DMS79 (cell line): ENCODE measurements around the gene COL20A1.

Experiments used
- DNase-seq: peaks from one replicate; lab custom pipeline; 2025; lab: John Stamatoyannopoulos, UW

The COL20A1 gene

DNA sequence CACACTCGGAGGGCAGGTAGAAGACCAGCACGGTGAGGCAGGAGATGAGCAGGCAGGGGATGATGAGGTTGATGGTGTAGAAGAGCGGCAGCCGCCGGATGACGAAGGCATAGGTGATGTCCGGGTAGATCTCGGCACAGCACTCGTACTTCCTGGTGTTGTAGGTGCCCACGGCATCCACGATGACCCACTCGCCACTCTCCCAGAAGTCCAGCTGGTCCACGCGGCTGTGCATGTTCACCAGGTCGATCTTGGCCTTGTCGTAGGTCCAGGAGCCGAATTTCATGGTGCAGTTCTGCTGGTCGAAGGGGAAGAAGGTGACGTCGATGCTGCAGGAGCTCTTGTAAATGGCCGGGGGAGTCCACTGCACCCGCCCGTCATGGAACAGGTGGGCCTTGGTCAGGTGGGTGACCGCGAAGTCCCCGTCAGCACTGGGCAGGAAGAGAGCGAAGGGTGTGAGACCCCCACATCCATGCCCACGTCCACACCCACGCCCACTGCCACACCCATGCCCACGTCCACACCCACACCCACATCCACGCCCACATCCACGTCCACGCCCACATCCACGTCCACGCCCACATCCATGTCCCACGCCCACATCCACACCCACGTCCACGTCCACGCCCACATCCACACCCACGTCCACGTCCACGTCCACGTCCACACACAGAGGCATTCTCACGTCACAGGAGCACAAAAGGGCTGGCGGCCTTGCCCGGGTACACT is 57.8 kb downstream of the COL20A1 start:
- DNase-seq = no peak

DNA sequence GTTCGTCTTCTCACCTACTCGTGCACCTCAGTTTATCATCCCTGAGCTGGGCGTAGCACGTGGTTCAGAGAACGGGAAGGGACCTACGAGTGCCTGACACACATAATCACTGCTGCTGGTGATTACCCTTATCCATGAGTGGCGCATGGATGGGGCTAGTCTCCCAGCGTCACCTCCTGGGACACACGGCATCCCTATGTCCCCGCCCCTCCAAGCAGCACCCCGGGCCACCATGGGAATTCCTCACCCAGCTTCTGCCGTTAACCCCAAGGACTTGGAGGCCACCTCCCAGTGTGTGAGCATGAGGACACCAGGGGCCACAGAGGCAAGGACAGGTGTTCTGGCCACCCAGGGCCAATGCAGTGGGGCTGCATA is 58.3 kb downstream of the COL20A1 start:
- no peak for DNase-seq

DNA sequence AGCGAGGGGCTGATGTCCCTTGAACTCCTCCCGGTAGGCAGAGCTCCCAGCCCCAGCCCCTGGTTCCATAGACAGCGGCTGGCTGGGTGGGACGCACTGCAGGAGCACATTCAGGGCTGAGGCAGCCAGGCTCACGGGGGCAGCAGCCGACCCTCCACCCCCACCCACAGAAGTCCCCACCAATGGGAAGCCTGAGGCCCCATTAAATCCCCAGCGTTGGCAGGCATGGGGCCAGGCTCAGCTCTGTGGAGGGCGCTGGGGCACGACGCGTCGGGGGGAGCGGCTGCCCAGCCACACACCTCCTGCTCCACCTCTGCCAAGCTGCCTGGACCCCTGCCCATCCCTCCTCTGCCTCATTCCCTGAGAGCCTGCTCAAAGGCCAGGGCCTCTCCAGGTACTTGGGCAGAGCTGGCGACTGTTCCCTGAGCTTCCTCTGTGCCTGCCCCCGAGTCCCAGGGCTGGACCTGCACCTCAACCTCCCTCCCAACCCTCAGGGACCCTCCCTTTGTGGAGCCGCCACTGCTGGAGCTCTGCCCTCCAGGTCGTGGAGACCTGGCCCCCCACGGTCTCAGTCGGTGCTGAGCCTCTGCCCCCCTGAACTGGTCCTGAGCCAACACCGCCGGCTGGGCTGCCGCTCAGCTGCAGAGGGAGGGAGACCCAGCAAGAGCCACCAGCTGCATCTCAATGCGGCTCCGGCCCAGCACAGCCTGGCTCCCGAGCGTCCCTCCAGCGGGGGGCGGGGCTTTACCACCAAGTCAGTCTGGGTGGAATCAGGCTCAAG is 59.0 kb downstream of the COL20A1 start:
- DNase-seq = peak; percentile 79

DNA sequence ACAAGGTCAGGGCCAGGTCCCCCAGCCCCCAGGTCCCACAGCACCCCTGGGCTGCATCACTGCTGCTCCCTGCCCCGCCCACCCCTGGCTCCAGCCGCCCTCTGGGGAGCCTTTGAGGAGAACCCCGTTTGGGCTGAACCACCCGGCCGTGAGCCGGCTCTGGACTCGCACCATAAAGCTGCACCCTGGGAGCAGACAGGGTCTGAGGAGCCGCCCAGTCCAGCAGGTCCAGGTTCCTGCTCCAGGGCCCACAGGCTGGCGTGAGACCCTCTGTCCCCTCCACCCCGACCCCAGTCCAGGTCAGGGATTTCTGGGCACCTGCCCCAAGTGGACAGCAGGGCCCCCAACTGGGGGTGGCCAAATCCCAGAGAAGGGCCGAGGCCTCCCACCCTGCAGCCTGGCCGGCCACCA is 59.8 kb downstream of the COL20A1 start:
- DNase-seq = no peak

DNA sequence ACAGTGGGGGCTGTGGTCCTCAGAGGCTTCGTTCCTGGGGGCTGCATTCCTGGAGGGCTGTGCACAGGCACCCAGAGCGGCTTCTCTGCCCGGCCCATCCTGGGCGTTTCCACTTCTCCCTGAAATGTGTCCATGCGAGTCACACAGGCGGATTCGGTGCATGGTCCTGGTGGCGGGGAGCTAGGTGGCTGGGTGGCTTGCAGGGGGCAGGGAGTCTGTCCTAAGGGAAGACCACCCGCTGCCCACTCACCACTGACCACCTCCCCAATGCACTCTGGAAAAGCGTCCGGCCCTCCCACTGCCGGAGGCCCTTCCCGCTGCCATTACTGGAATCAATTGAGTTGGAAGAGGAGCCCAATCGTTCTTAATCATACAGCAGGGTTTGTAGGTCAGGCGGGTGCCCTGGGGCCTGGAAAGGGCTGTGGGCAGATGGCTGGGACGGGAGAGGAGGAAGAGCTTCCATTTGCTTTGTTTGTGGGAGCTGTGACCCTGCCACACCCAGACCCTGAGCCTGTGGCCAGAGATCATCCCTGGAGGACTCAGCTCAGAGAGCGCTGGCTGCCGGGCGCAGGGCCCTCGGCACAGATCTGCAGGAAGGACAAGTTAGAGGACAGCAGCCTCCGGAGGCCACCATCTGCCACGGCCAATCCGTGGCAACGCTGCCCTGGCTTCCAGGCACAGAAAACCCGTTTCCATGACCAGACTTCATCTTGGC is 61.8 kb downstream of the COL20A1 start:
- DNase-seq = no peak

GRCh38 chr20:63355781-63356295 is 62.9 kb downstream of the COL20A1 start:
- DNase-seq = no peak

- no peak for DNase-seq
Observed at GRCh38 chr20:63356511-63356910, 63.5 kb downstream of the COL20A1 start.

DNA sequence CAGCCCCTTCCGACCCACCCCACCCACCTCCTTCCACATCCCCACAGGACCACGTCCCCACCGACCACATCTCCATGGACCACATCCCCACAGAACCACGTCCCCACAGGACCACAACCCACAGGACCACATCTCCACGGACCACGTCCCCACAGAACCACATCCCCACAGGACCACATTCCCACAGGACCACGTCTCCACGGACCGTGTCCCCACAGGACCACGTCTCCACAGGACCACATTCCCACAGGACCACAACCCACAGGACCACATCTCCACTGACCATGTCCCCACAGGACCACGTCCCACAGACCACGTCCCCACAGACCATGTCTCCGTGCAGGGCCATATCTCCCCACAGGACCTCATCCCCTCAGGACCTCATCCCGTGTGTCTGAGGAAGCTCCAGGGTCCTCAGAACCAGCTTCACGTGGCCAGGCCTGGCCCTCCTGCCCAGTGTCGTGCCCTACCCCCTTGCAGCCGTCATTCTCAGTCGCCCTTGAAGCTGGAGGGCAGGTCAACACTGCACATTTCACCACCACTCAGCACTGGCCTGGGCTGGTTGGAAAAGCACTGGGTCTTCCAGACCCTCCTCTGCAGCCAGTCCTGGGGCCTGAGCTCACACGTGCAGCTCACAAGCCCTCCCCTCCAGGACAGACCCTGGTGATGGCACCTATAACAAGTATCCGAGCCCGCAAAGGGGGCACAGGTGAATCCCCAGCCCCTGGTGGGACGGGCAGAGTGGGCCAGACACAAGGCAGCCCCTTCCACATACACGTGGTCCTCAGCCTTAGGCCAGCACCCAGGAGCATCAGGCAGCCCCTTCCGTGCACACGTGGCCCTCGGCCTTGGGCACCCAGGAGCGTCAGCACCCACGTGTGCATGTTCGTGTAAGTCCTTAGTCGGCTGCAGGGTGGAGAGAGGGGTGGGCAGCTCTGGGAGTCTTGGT is 64.2 kb downstream of the COL20A1 start:
- DNase-seq = no peak

DNA sequence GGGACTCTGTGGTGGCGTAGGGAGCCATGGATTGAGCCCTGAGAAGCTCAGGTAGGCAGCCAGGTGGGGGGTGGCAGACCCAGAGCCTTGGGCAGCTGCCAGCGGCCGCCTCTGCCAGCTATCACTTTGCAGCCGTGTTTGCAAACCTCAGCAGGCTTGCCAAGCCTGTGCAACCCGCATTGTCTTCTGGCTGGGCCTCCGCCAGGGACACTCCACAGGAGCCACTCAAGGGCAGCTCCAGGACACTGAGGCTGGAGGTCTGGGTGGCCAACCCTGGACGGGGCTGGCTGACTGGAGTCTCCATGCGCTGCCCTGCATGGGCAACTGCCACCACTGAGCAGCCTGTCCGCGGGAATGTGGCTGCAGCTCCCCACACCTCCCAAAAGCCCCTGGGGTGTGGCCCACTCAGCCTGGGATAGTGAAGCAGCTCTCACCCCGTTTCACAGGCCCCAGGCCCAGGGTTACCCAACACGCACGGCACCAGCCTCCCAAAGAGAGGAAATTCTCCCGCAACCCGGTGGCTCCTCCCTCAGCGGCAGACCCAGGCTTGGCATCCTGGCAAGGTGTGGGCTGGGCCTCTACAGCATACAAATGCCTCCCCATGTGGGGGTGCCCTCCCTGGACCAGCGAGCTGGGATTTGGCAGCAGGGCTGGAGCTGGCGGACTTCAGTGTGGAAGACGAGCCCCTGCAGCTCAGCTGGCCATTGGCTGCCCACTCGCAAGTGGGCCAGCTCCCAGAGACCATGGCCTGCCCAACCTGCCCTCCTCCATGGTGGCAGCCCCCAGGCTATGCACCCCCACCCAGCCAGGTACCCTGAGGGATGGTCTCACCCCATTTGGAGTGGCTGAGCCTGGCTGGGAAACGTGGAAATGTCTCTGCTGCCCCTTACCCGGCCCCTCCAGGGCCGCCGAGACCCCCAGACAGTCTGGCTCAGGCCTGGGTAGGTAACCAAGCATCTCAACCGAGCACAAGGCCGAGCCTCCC is 65.2 kb downstream of the COL20A1 start:
- DNase-seq = peak; percentile 90

GRCh38 chr20:63359164-63359934 is 66.4 kb downstream of the COL20A1 start:
- no peak for DNase-seq

DNA sequence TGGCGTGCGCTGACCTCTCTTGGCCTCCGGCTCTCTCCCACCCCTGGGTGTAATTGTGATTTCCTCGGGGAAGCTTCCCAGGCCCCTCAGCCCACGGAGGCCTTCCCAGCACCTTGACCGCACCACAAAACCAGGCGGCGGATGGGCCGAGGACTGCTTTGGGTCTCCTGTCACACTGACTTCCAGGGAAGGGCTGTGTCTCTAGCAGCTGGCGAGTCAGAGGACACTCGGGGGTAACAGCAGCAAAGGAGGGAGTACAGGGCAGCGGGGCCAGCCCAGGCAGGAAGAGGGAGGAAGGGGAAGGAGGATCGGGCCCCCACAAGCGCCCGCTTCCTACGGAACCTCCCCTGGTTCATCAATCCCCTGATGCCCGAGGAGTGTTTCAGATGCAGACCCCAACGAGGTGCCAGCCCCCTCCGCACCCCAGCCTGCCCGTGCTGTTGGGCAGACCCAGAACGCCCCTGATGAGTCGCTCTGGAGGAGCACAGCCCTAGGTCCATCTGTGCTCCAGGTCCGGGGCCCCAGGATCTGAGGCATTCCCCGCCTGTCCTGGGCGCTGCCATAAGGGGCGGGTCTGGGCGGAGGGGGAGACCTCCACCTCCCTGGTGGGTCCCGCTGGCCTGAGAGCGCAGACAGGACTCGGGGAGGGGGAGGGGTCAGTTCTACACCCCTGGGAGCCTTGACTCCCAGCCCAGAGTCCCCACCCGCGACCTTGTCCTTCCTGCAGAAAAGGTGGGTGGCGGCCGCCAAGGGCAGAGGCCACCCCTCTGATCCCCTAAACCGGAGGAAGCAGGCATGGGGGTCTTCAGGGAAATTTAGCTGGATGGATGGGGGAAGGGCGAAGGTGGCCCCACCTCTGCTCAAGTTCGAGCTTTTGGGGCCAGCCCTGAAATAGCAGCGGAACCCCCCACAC is 67.2 kb downstream of the COL20A1 start:
- no peak for DNase-seq

- DNase-seq = no peak
Observed at GRCh38 chr20:63360850-63361518, 68.0 kb downstream of the COL20A1 start, which contains the start of gene CHRNA4. Gene CHRNA4 (minus strand): TSS chr20:63361349. CDS start chr20:63361165, 184 bp downstream.

DNA sequence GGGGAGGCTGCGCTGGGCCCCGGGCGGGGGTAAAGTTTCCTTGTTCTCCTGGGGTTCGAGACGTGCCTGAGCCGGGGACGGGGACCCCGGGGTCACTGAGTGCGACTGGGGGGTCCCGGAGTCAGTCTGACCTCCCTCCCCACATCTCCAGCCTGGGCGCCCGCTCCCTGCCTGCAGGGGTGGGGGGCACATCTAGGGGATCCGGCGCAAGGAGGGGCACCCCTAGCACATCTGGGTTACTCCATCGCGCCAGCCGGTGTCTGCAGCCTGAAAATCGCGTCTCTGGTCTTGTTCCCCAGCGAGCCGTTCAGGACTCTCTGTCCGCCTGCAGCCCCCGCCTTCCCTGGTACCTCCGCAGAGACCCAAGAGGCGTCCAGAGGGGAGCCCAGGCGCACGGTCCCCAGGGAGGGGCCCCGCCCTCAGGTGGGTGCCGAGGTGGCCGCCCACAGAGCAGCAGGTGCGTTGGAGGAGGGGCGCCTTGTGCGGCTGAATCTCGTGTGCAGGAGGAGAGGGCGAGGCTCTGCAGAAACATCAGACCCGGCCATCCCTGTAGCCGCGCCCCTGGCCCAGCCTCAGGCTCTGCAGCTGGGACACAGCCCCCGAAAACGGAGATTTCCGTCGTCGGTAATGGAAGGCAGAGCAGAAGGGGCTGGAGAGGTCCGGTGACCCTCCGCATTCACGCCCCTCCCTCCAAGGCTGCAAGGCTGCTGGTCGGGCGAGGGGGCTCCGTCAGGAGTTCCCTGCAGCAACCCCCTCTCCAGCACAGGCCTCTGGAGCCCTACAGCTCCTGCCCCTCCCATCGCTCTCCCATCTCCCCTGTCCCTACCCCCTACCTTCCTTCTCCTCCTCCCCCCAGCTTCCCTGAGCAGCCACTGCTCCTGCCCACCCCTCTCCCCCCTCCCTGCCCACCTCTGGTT is 68.8 kb downstream of the COL20A1 start:
- peak; percentile 21 for DNase-seq

DNA sequence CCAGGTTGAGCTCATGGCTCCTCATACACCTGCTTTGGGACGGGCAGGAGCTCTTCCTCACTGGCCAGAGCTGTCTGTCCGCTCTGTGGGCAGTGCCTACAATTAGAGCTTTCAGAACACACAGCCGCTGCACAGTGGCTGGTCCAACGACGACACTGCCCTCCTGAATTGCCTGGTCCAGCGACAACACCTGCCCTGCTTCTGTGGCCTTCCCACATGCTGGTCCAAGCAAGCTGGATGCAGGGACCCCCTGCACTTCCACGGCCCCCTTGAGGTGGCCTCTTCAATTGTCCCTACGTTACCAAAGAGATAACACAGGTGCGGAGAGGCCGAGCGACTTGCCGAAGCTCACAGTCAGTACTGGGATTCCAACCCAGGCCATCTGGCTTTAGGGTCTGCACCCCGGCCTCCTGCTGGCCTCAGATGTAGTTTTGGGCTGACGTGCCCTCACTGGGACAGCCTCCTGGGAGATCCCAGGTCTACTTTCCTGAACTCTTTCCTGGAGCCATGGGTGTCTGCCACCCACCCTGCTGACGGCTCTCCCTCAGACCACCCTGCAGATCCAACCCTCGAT is 69.5 kb downstream of the COL20A1 start:
- no peak for DNase-seq

DNA sequence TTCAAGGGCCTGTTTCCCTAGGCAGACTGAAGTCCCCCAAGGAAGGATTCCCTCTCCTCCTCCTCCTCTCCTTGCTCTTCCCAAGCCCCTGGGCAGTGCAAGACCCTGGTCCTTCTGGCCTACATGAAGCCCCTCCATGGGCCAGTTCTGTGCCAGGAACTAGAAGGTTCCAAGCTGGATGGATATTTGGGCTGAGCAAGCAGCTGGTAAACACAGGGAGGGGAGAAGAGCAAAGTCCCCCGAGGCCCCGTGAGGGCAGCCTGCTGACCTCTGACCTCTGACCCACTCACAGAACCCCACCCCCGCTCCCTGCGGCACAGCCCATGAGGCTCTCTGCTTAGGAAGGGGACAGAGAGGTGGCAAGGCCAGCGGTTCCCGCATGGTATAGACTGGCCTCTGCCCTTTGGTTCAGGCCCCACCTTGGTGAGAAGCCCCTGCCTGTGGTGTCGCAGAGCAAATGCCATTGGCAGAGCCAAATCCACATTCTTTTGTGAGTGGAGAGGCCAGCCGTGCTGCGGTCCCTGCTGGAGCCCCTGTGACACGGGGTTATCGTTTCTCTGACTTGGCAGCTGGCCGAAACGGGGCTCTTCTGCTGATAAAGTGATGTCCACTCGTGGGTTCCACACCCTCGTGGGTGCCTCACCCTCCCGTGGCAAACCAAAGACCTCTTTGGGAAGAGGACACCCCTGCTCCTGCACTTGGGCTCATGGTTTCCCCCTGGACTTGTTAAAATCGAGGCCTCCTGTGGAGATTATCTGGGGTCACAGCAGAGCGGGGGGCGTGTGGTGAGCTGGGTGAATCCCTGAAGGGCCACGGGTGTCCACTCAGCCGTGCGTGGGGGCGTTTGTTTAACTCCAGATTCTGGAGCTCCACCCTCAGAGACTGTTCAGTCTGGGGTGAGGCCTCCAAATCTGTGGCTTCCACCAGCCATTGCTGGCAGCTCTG is 70.3 kb downstream of the COL20A1 start:
- DNase-seq = no peak
